Activated T-helper 1 cell treated with anti-CD3 and anti-CD28 coated beads, Interleukin-2, amount 50 U/mL, for 16 hours (primary cell): Measurements from ENCODE around the gene WRAP73.
"Not testable (repeated sequence)": the region's sequence is repeated elsewhere in the genome, so short reads cannot be mapped to it uniquely, and the experiment has no call there.

Experiments used
- DNase-seq, 2 donors: peaks; one replicate each; pipeline ENCODE4 v3.0.0-alpha.2; 2020; ENCODE audit warnings: low read depth in 1 of 2, low spot score in 1 of 2

Gene WRAP73

GRCh38 chr1:3599286-3599811 lies 50.6 kb downstream of the WRAP73 start:
- no peak for DNase-seq

- DNase-seq, result no peak
Measured at GRCh38 chr1:3598522-3599285, 51.2 kb downstream of the WRAP73 start.

GRCh38 chr1:3598051-3598491 lies 51.8 kb downstream of the WRAP73 start:
- no peak for DNase-seq

GRCh38 chr1:3597599-3597964 lies 52.3 kb downstream of the WRAP73 start:
- no peak for DNase-seq

GRCh38 chr1:3596663-3597598 lies 53.0 kb downstream of the WRAP73 start:
- DNase-seq, result no peak

- no peak for DNase-seq
Measured at GRCh38 chr1:3595949-3596348, 54.0 kb downstream of the WRAP73 start.

- DNase-seq, result no peak
Measured at GRCh38 chr1:3594706-3595377, 55.1 kb downstream of the WRAP73 start.

- DNase-seq, result no peak
Measured at GRCh38 chr1:3593745-3594144, 56.2 kb downstream of the WRAP73 start.

GRCh38 chr1:3593334-3593733 lies 56.6 kb downstream of the WRAP73 start:
- no peak for DNase-seq

GRCh38 chr1:3590951-3591865 lies 58.7 kb downstream of the WRAP73 start:
- no peak for DNase-seq

GRCh38 chr1:3590139-3590763 lies 59.7 kb downstream of the WRAP73 start:
- DNase-seq, result no peak

GRCh38 chr1:3588395-3588794 lies 61.5 kb downstream of the WRAP73 start:
- DNase-seq, result no peak

- DNase-seq, result no peak
Measured at GRCh38 chr1:3586986-3587759, 62.7 kb downstream of the WRAP73 start.

GRCh38 chr1:3585940-3586568 lies 63.8 kb downstream of the WRAP73 start:
- DNase-seq, result no peak

GRCh38 chr1:3585353-3585868 lies 64.5 kb downstream of the WRAP73 start:
- DNase-seq, result not testable (repeated sequence)

- no peak for DNase-seq
Measured at GRCh38 chr1:3584915-3585314, 65.0 kb downstream of the WRAP73 start.

- DNase-seq, result not testable (repeated sequence)
Measured at GRCh38 chr1:3583751-3584150, 66.2 kb downstream of the WRAP73 start.

- DNase-seq, result no peak
Measured at GRCh38 chr1:3581296-3582036, 68.4 kb downstream of the WRAP73 start.
